SU-DHL-6 (cell line): ENCODE data around the gene FANK1.
"Not testable (repeated sequence)": the region's sequence is repeated elsewhere in the genome, so short reads cannot be mapped to it uniquely, and the experiment has no call there.

Experiments used
- H2AFZ ChIP-seq: fragments of 200-600 bp; sonication (generic); 2 replicates; pipeline ENCODE4 v1.6.1; 2014; ENCODE audit warnings: low read depth, mild to moderate bottlenecking, moderate library complexity, mixed read lengths, antibody characterized with exemption, low read length; ENCODE audit not compliant: severe bottlenecking
- H3F3A ChIP-seq: fragments of 200-600 bp; shearing (Covaris generic); 2 replicates; pipeline ENCODE4 v1.6.0; 2016; ENCODE audit warnings: antibody characterized with exemption, mild to moderate bottlenecking; ENCODE audit not compliant: insufficient read depth
- H3K27ac ChIP-seq: fragments of 200-600 bp; sonication (generic); 2 replicates; pipeline ENCODE4 v1.5.1; 2016; ENCODE audit warnings: low read depth, mild to moderate bottlenecking, low read length, moderate library complexity, mixed read lengths
- H3K27me3 ChIP-seq: fragments of 200-600 bp; sonication (generic), shearing (Covaris generic); 2 replicates; pipeline ENCODE4 v1.6.0; 2014; ENCODE audit warnings: mild to moderate bottlenecking, low read length
- H3K36me3 ChIP-seq: fragments of 200-600 bp; sonication (generic); 2 replicates; pipeline ENCODE4 v1.6.1; 2014; ENCODE audit warnings: mild to moderate bottlenecking, low read length, mixed read lengths
- H3K4me2 ChIP-seq: fragments of 300-600, 200-600 bp; shearing (Covaris generic), sonication (generic); 2 replicates; pipeline ENCODE4 v1.6.0; 2014; ENCODE audit warnings: low read length, low read depth, mild to moderate bottlenecking; ENCODE audit not compliant: poor library complexity, severe bottlenecking
- H3K4me3 ChIP-seq: fragments of 200-600 bp; sonication (generic); 2 replicates; pipeline ENCODE4 v1.5.1; 2014; ENCODE audit warnings: antibody characterized with exemption, low read length, mild to moderate bottlenecking, mixed read lengths; ENCODE audit not compliant: insufficient read depth, poor library complexity, severe bottlenecking
- H3K79me2 ChIP-seq: fragments of 200-600 bp; sonication (generic); 2 replicates; pipeline ENCODE4 v1.6.1; 2014; ENCODE audit warnings: mild to moderate bottlenecking, low read length, moderate library complexity; ENCODE audit not compliant: insufficient read depth
- H3K9ac ChIP-seq: fragments of 200-600 bp; sonication (generic); 2 replicates; pipeline ENCODE4 v1.7.0; 2014; ENCODE audit warnings: mild to moderate bottlenecking, low read length
- H3K9me2 ChIP-seq: fragments of 200-600 bp; sonication (generic); replicated peaks from 2 replicates; pipeline ENCODE4 v1.6.1; 2014; ENCODE audit warnings: low read length; ENCODE audit not compliant: insufficient read depth
- H3K9me3 ChIP-seq: fragments of 200-600 bp; sonication (generic); 2 replicates; pipeline ENCODE4 v1.6.1; 2014; ENCODE audit warnings: low read length, mixed read lengths; ENCODE audit not compliant: insufficient read depth
- H4K20me1 ChIP-seq: fragments of 200-600 bp; sonication (generic); 2 replicates; pipeline ENCODE4 v1.6.1; 2014; ENCODE audit warnings: low read depth, mild to moderate bottlenecking, antibody characterized with exemption, low read length, moderate library complexity, mixed read lengths

FANK1 gene

DNA sequence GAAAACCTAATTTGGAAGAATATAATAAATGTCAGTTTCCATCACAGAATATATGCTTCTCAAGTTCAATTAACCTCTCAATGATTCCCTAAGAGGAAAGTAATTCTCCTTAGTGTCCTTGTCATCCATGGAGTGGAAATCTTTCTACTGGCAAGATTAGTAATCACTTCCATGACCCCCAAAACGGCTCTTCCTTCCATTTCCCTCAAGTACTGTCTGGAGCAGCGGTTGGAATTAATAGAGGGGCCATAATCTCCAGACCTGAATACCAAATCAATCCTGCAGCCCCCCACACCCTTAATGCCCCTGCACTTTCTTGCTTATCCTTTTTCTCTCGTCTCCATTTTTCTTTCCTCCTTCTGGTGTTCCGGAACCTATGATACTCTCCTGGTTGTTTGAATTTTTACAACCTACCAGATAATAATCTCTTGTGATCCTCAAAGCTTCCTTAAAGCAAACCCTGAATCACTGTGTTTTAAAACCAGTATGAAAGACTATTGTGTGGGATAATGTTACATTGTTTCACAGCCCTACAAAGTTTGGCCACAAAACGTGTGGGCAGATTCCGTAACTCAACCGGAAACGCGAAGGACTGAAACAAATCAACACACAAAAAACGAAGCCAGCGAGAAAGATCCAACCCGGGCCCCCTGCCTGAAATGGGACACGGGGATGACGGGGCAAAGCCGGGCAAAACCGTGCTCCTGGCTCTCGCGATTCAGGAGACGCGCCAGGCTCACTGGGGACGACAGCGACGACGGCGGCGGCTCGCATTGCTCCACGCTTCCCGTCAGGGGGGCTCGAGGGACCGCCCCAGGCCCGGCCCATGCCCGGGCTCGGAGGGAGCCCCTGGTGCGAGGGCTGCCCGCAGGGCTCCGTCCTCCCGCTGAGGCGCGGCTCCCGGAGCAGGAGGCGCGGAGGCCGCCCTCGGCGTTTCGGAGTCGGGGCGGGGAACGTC lies 955 bp upstream of the FANK1 start:
- H3K27me3 ChIP-seq, H3F3A ChIP-seq, H3K79me2 ChIP-seq, H3K36me3 ChIP-seq, H3K9me3 ChIP-seq, H3K27ac ChIP-seq, H3K9me2 ChIP-seq, H4K20me1 ChIP-seq: not testable (repeated sequence)
- Histone ChIP-seq H3K4me3 (peak overlapping the region; percentile 50), H3K4me2 (peak overlapping the region; percentile 52), H2AFZ (peak overlapping the region; percentile 74), H3K9ac (peak overlapping the region; percentile 44)

DNA sequence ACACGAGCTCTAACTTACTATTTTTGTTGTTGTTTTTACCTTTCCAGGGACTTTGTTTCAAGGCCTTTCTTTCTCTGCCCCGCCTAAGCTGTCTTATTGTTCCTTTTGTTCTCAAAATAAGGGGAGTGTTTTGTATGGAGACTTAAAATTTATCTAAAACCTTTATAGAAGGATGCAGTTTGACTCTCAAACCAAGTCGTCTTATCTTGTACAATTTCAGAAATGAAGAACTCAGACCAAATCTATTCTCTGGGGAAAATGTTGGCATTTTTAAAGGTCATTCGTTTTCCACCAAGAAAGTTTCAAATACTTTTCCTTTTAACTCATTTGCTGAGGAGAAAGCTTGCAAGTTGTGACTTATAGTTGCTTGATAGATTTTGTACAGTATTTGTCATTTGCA lies 953 bp downstream of the FANK1 start:
- not testable (repeated sequence) for H2AFZ ChIP-seq

DNA sequence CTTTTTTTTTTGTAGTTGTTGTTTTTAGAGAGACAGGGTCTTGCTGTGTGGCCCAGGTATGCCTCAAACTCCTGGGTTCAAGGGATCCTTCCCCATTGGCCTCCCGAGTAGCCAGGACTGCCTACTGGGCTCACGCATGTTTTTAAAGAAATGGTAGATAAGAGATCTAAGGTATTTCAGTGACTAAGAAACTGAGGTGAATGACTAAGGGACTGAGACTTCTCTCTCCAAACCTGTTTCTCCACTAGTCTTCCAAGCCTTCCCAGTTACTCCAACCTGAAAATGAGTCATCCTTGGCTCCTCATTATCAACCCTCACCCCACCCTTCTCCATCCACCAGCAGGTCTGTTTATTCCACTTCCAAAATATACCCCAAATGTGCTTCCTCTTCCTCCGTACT lies 4.6 kb downstream of the FANK1 start:
- H3K9me2 ChIP-seq, H2AFZ ChIP-seq, H3K36me3 ChIP-seq, H3K79me2 ChIP-seq, H4K20me1 ChIP-seq, H3K9ac ChIP-seq, H3K4me2 ChIP-seq, H3K4me3 ChIP-seq, H3F3A ChIP-seq, H3K27ac ChIP-seq, H3K9me3 ChIP-seq, H3K27me3 ChIP-seq: not testable (repeated sequence)

More for the DNA sequence above, 953 bp downstream of the FANK1 start:
- H4K20me1 ChIP-seq, H3K79me2 ChIP-seq, H3F3A ChIP-seq, H3K4me3 ChIP-seq, H3K36me3 ChIP-seq, H3K9me3 ChIP-seq, H3K9me2 ChIP-seq, H3K27me3 ChIP-seq, H3K9ac ChIP-seq, H3K27ac ChIP-seq: not testable (repeated sequence)
- peak overlapping the region; percentile 29 for H3K4me2 ChIP-seq

DNA sequence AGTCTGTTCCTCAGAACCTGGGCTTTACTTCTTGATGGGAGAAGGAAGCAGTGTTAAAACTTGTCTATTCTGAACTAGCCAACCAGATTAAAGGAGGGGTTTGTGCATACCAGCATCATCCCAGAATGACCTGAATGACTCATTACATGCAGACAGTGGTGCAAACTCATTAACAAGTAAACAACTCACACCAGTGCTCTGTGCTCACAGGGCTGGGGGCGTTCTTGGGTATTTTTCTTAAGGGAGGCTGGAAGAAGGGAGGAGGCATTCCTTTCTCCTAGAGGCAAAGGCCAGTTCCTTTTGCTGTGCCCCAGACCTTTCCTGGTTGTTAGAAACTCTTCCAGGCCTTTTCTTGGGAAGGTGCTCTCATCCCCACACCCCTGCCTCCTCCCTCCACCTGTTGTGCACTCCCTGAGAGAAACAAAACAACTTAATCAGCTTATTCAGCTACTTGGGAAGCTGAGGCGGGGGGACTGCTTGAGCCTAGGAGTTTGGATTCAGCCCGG lies 6.8 kb downstream of the FANK1 start:
- H3K4me3 ChIP-seq, H3K9me3 ChIP-seq, H3K79me2 ChIP-seq, H3K27me3 ChIP-seq, H4K20me1 ChIP-seq, H3K9ac ChIP-seq, H3K27ac ChIP-seq, H3K9me2 ChIP-seq, H2AFZ ChIP-seq, H3F3A ChIP-seq, H3K4me2 ChIP-seq, H3K36me3 ChIP-seq: not testable (repeated sequence)

DNA sequence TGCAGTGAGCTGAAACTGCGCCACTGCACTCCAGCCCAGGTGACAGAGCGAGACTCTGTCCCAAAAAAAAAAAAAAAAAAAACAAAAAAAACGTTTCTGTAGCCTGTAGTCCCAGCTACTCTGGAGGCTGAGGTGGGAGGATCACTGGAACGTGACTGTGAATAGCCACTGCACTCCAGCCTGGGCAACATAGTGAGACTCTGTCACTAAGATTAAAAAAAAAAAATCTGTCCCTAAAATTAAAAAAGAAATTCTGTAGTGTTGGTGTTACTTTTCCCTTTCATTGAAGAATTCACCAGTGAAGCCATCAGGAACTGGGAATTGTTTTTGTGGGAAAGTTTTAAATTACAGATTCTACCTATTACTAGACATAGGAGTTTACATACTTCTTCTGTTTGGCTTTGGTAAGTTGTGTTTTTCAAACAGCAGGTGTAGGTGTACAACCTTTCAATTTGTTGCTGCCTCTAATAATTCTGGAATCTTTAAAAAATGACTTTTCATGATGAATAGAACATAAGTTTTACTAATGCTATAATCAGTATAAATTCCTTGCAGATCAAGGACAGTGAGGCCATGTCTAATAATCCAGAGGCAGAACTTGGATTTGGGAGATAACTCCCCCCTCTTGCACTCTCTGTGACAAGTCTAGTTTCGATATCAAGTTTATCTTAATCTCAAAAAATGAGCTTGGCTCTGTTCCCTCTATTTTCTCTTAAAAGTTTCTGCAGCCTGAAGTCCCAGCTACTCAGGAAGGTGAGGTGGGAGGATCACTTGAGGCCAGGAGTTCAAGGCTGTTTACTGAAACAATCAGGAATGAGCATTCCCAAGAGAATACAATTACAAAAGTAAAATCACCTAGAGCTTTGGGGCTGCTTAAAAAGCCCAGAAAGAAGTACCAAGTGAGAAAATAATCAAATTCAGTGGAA lies 9.0 kb downstream of the FANK1 start:
- not testable (repeated sequence) for H3F3A ChIP-seq, H4K20me1 ChIP-seq, H3K79me2 ChIP-seq, H3K9me2 ChIP-seq, H3K9me3 ChIP-seq, H3K4me2 ChIP-seq, H3K36me3 ChIP-seq, H3K9ac ChIP-seq, H3K27me3 ChIP-seq, H2AFZ ChIP-seq, H3K27ac ChIP-seq, H3K4me3 ChIP-seq

DNA sequence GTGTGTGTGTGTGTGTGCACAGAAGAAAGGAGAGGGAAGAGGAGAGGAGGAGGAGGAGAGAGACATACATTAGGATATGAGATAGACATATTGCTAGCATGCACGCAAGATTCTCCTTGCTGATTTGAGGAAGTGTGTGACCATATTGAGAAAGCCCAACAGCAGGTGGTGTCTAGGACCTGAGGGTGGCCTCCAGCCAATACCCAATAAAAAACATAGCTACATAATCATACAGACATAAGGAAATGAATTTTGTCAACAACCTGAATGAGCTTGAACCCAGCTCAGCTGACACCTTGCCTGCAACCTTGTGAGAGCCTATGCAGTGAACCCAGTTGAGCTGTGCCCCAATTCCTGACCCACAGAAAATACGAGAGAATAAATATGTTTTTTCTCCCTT lies 11.2 kb downstream of the FANK1 start:
- not testable (repeated sequence) for H3K79me2 ChIP-seq, H3K36me3 ChIP-seq, H3K9ac ChIP-seq, H3K4me2 ChIP-seq, H4K20me1 ChIP-seq, H3F3A ChIP-seq, H2AFZ ChIP-seq, H3K4me3 ChIP-seq, H3K9me3 ChIP-seq, H3K27ac ChIP-seq, H3K27me3 ChIP-seq, H3K9me2 ChIP-seq

DNA sequence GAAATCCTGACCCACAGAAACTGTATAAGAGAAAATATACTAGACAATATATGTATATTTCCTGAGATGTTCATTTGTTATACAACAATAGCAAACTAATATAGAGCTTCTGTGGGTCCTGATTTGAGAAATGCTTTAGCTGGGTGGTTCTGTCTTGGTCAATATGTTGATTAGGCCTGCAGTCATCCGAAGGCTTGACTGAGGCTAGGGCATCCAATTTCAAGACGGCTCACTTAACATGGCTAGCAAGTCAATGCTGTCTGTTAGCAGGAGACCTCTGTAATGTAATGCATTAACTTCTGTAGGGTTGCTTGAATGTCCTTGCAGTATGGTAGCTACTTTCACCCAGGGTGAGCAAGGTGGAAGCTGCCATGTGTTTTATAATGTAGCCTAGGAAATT lies 12.4 kb downstream of the FANK1 start:
- not testable (repeated sequence) for H3K27me3 ChIP-seq, H3K4me2 ChIP-seq, H3K36me3 ChIP-seq, H3F3A ChIP-seq, H4K20me1 ChIP-seq, H3K4me3 ChIP-seq, H3K79me2 ChIP-seq, H3K9me3 ChIP-seq, H3K9me2 ChIP-seq, H3K9ac ChIP-seq, H3K27ac ChIP-seq, H2AFZ ChIP-seq
